Body of pancreas (tissue), 4 donors: ENCODE results near the gene ZRANB3. TPM values are rescaled to one million over a fixed set of nuclear protein-coding genes. Genes with fewer than 3 reads are reported as not detected.
"Not testable (repeated sequence)": the region's sequence is repeated elsewhere in the genome, so short reads cannot be mapped to it uniquely, and the experiment has no call there.

Experiments
- ATAC-seq: fragments of 150-250 bp; one replicate; pipeline ENCODE4 v1.9.1; 2016
- DNase-seq, 4 donors: peaks; one replicate each; pipeline ENCODE4 v3.0.0-alpha.2; 2019
- H3K27ac ChIP-seq, 4 donors: fragments of 200-600 bp; sonication (generic); 1 replicate in 3 of 4; 2 replicates in 1 of 4; pipeline versions ENCODE4 v1.5.1 to v1.6.1; 2016 to 2019; ENCODE audit warnings: mild to moderate bottlenecking in 1 of 4, mixed read lengths in 1 of 4, moderate library complexity in 1 of 4
- H3K27me3 ChIP-seq, 2 donors: fragments of 200-600 bp; sonication (generic); one replicate each; pipeline ENCODE4 v1.6.0; 2016; ENCODE audit warnings: mild to moderate bottlenecking in 1 of 2
- H3K36me3 ChIP-seq, 2 donors: fragments of 200-600 bp; sonication (generic); replicated peaks in 1 of 2; 2 replicates each; pipeline ENCODE4 v1.5.1; 2016; ENCODE audit warnings: low read depth in 2 of 2; ENCODE audit not compliant: insufficient read depth in 1 of 2
- H3K4me1 ChIP-seq: fragments of 200-600 bp; sonication (generic); one replicate; pipeline ENCODE4 v1.6.0; 2016
- H3K4me3 ChIP-seq, 2 donors: fragments of 200-600 bp; sonication (generic); 1 replicate in 1 of 2; 2 replicates in 1 of 2; pipeline ENCODE4 v1.5.1; 2016 to 2019
- H3K9me3 ChIP-seq, 3 donors: fragments of 200-600 bp; sonication (generic); 1 replicate in 2 of 3; 2 replicates in 1 of 3; pipeline ENCODE4 v1.5.1; 2016
- CTCF ChIP-seq, 7 experiments: fragments of 450-650 bp in 4 of 7; fragments of 200-600 bp in 3 of 7; sonication (generic) in 3 of 7; IDR thresholded peaks; one replicate each; pipeline ENCODE4 v1.5.1; 2016 to 2019; ENCODE audit warnings: antibody characterized with exemption in 7 of 7
- POLR2A ChIP-seq, 3 donors: fragments of 450-650 bp; IDR thresholded peaks; one replicate each; pipeline ENCODE4 v1.6.1; 2016; ENCODE audit warnings: antibody characterized with exemption in 3 of 3, mild to moderate bottlenecking in 2 of 3
- WGBS, 2 donors: methylation state at CpG; one replicate each; pipeline ENCODE4 v1.1.5; 2017; 5-methylcytosine and 5-hydroxymethylcytosine counted together
- intact Hi-C: fragments of 100-400 bp; cut with DNase I; formaldehyde crosslinking; loops from one replicate; pipeline ENCODE4 v1.15.1; 2023
- total RNA-seq, 2 donors: library from RNA; depleted of rRNA; stranded (reverse); fragments of >200 nt; gene quantifications; one replicate each; pipeline ENCODE4 v1.1.0, GENCODE V29; 2016

ZRANB3 gene
- total RNA-seq, 2 donors from 2014 or later, result 3.4 to 10.2 TPM

- Histone ChIP-seq H3K27ac (no peak overlapping the region), H3K4me3 (no peak overlapping the region), H3K36me3 (no peaks in the 10 kb centered on the region), H3K27me3 (no peaks in the 10 kb centered on the region), H3K9me3 (peaks cover 0 to 20% (median 0%) of the 10 kb centered on the region in 3 donors), H3K4me1 (no peaks in the 10 kb centered on the region)
- no peak for TF ChIP-seq POLR2A (IDR thresholded peaks at IDR 0.05)
- no peak for TF ChIP-seq CTCF (IDR thresholded peaks at IDR 0.05)
- ATAC-seq (no peak), DNase-seq (no peak)
- intact Hi-C loops, result no loop called here
- WGBS, 2 donors, result 100% methylated on average over 1 of the region's 1 CpG
Measured at GRCh38 chr2:135454608-135455007, 76.4 kb downstream of the ZRANB3 start.

- DNase-seq, H3K4me3 ChIP-seq, ATAC-seq, H3K36me3 ChIP-seq, intact Hi-C loops, H3K27ac ChIP-seq, H3K4me1 ChIP-seq, H3K27me3 ChIP-seq: not testable (repeated sequence)
- H3K9me3 ChIP-seq, result peaks cover 0 to 20% (median 0%) of the 10 kb centered on the region in 3 donors
- WGBS, 2 donors, result 83 to 100% methylated on average over 1 of the region's 1 CpG
Measured at GRCh38 chr2:135453027-135453426, 78.0 kb downstream of the ZRANB3 start.

GRCh38 chr2:135451966-135452365 lies 79.1 kb downstream of the ZRANB3 start:
- intact Hi-C loops, result no loop called here

GRCh38 chr2:135443013-135443412 lies 88.0 kb downstream of the ZRANB3 start:
- H3K4me1 ChIP-seq, H3K36me3 ChIP-seq, DNase-seq, ATAC-seq, H3K27ac ChIP-seq, intact Hi-C loops, H3K4me3 ChIP-seq, H3K9me3 ChIP-seq, H3K27me3 ChIP-seq: not testable (repeated sequence)
- WGBS, 2 donors, result 87 to 89% methylated on average over 5 of the region's 5 CpGs

More at GRCh38 chr2:135451966-135452365, 79.1 kb downstream of the ZRANB3 start:
- no peaks in the 10 kb centered on the region for H3K36me3 ChIP-seq
- TF ChIP-seq CTCF (IDR thresholded peaks at IDR 0.05), result no peak
- TF ChIP-seq POLR2A (IDR thresholded peaks at IDR 0.05), result no peak
- 95 to 100% methylated on average over 1 of the region's 1 CpG for WGBS, 2 donors
- no peaks in the 10 kb centered on the region for H3K4me1 ChIP-seq
- H3K27ac ChIP-seq, result no peak overlapping the region
- no peaks in the 10 kb centered on the region for H3K27me3 ChIP-seq
- no peak overlapping the region for H3K4me3 ChIP-seq
- DNase-seq (no peak), ATAC-seq (no peak)
- H3K9me3 ChIP-seq, result peaks cover 0 to 20% (median 0%) of the 10 kb centered on the region in 3 donors

GRCh38 chr2:135435155-135435554 lies 95.9 kb downstream of the ZRANB3 start:
- H3K27ac ChIP-seq, DNase-seq, intact Hi-C loops, ATAC-seq, H3K4me1 ChIP-seq, H3K9me3 ChIP-seq, H3K4me3 ChIP-seq, H3K27me3 ChIP-seq, H3K36me3 ChIP-seq: not testable (repeated sequence)
- WGBS, 2 donors, result 93 to 97% methylated on average over 6 of the region's 6 CpGs

GRCh38 chr2:135424849-135425248 lies 106.2 kb downstream of the ZRANB3 start:
- intact Hi-C loops, result no loop called here
- no peak overlapping the region for H3K27ac ChIP-seq

More at GRCh38 chr2:135424849-135425248, 106.2 kb downstream of the ZRANB3 start:
- ATAC-seq, result no peak
- H3K4me1 ChIP-seq, result no peaks in the 10 kb centered on the region
- DNase-seq, result no peak
- H3K9me3 ChIP-seq, result no peaks in the 10 kb centered on the region
- no peaks in the 10 kb centered on the region for H3K36me3 ChIP-seq
- H3K27me3 ChIP-seq, result no peaks in the 10 kb centered on the region
- TF ChIP-seq CTCF (IDR thresholded peaks at IDR 0.05) (no peak), POLR2A (IDR thresholded peaks at IDR 0.05) (no peak)
- 75 to 88% methylated on average over 1 of the region's 1 CpG for WGBS, 2 donors
- no peak overlapping the region for H3K4me3 ChIP-seq
